Neural crest cell (in vitro differentiated cells): Measurements from ENCODE around the gene MASP1. TPM values are rescaled to one million over a fixed set of nuclear protein-coding genes. Genes with fewer than 3 reads are reported as not detected.

Source experiments
- DNase-seq: peaks from one replicate; pipeline ENCODE4 v3.0.0; 2021; ENCODE audit warnings: low read depth, mixed read lengths, low spot score
- H3K27ac Mint-ChIP-seq: one replicate; pipeline ENCODE4 v1.8.0; 2021; ENCODE audit warnings: mild to moderate bottlenecking, mixed read lengths; ENCODE audit not compliant: unreplicated experiment
- H3K27me3 Mint-ChIP-seq: 2 replicates; pipeline ENCODE4 v1.8.0; 2021; ENCODE audit warnings: low read depth, mild to moderate bottlenecking, mixed read lengths
- H3K36me3 Mint-ChIP-seq: 2 replicates; pipeline ENCODE4 v1.8.0; 2021; ENCODE audit warnings: low read depth, mild to moderate bottlenecking, mixed read lengths
- H3K4me1 Mint-ChIP-seq: 2 replicates; pipeline ENCODE4 v1.8.0; 2021; ENCODE audit warnings: mixed read lengths
- H3K4me3 Mint-ChIP-seq: one replicate; pipeline ENCODE4 v1.8.0; 2021; ENCODE audit warnings: mild to moderate bottlenecking, mixed read lengths
- H3K9me3 Mint-ChIP-seq: 2 replicates; pipeline ENCODE4 v1.8.0; 2021; ENCODE audit warnings: mixed read lengths
- CTCF ChIP-seq: fragments of 200-600 bp; sonication (generic); conservative IDR thresholded peaks from 2 replicates; pipeline ENCODE4 v1.5.0; 2021; ENCODE audit warnings: antibody characterized with exemption, mild to moderate bottlenecking
- total RNA-seq: library from RNA; stranded (reverse); gene quantifications from 2 replicates; pipeline ENCODE4 v1.2.1, GENCODE V29; 2021

MASP1 gene
- total RNA-seq, 1 donor from 2014 or later: 0.58 TPM

GRCh38 chr3:187266691-187267090, 24.8 kb downstream of the MASP1 start:
- H3K4me1 Mint-ChIP-seq: peaks cover 28% of the 10 kb centered on the region
- H3K36me3 Mint-ChIP-seq: peaks cover 13% of the 10 kb centered on the region
- no peak for TF ChIP-seq CTCF
- peaks cover 16% of the 10 kb centered on the region for H3K9me3 Mint-ChIP-seq
- no peaks in the 10 kb centered on the region for H3K27me3 Mint-ChIP-seq
- no peak for DNase-seq
- H3K4me3 Mint-ChIP-seq: no peak overlapping the region
- H3K27ac Mint-ChIP-seq: no peak overlapping the region

GRCh38 chr3:187265461-187265955, 26.0 kb downstream of the MASP1 start:
- Mint-ChIP-seq H3K9me3 (peaks cover 16% of the 10 kb centered on the region), H3K27ac (no peak overlapping the region), H3K36me3 (peaks cover 11% of the 10 kb centered on the region), H3K4me3 (no peak overlapping the region), H3K27me3 (no peaks in the 10 kb centered on the region), H3K4me1 (peaks cover 26% of the 10 kb centered on the region)
- DNase-seq: no peak
- TF ChIP-seq CTCF: no peak

- DNase-seq: no peak
- H3K27ac Mint-ChIP-seq: no peak overlapping the region
- no peaks in the 10 kb centered on the region for H3K27me3 Mint-ChIP-seq
- H3K4me1 Mint-ChIP-seq: peaks cover 26% of the 10 kb centered on the region
- TF ChIP-seq CTCF: no peak
- H3K9me3 Mint-ChIP-seq: peaks cover 10% of the 10 kb centered on the region
- H3K4me3 Mint-ChIP-seq: no peak overlapping the region
- H3K36me3 Mint-ChIP-seq: peaks cover 6% of the 10 kb centered on the region
Observed at GRCh38 chr3:187264911-187265310, 26.6 kb downstream of the MASP1 start.

GRCh38 chr3:187264021-187264420, 27.5 kb downstream of the MASP1 start:
- H3K4me3 Mint-ChIP-seq: no peak overlapping the region
- peaks cover 5% of the 10 kb centered on the region for H3K9me3 Mint-ChIP-seq
- H3K36me3 Mint-ChIP-seq: no peaks in the 10 kb centered on the region
- no peak for DNase-seq
- no peak for TF ChIP-seq CTCF
- no peak overlapping the region for H3K27ac Mint-ChIP-seq
- H3K27me3 Mint-ChIP-seq: no peaks in the 10 kb centered on the region
- peaks cover 26% of the 10 kb centered on the region for H3K4me1 Mint-ChIP-seq

- no peaks in the 10 kb centered on the region for H3K36me3 Mint-ChIP-seq
- no peaks in the 10 kb centered on the region for H3K27me3 Mint-ChIP-seq
- no peak overlapping the region for H3K4me3 Mint-ChIP-seq
- no peak for TF ChIP-seq CTCF
- no peak overlapping the region for H3K27ac Mint-ChIP-seq
- peaks cover 5% of the 10 kb centered on the region for H3K9me3 Mint-ChIP-seq
- no peak for DNase-seq
- peaks cover 26% of the 10 kb centered on the region for H3K4me1 Mint-ChIP-seq
Observed at GRCh38 chr3:187263270-187263669, 28.3 kb downstream of the MASP1 start.

- Mint-ChIP-seq H3K9me3 (no peaks in the 10 kb centered on the region), H3K4me1 (peaks cover 26% of the 10 kb centered on the region), H3K27ac (no peak overlapping the region), H3K27me3 (no peaks in the 10 kb centered on the region), H3K36me3 (no peaks in the 10 kb centered on the region), H3K4me3 (no peak overlapping the region)
- TF ChIP-seq CTCF: no peak
- no peak for DNase-seq
Observed at GRCh38 chr3:187262360-187262759, 29.2 kb downstream of the MASP1 start.
